IPS-11a (cell line): Measurements from ENCODE around the gene SCARB1.
"Not testable (repeated sequence)": the region's sequence is repeated elsewhere in the genome, so short reads cannot be mapped to it uniquely, and the experiment has no call there.

Experiments used
- H3K4me3 ChIP-seq: one replicate; pipeline ENCODE4 v1.5.1; 2013; ENCODE audit warnings: low read depth, low read length, control low read depth

Gene SCARB1

GRCh38 chr12:124884587-124885438, 21.1 kb upstream of the SCARB1 start:
- H3K4me3 ChIP-seq = no peak overlapping the region

DNA sequence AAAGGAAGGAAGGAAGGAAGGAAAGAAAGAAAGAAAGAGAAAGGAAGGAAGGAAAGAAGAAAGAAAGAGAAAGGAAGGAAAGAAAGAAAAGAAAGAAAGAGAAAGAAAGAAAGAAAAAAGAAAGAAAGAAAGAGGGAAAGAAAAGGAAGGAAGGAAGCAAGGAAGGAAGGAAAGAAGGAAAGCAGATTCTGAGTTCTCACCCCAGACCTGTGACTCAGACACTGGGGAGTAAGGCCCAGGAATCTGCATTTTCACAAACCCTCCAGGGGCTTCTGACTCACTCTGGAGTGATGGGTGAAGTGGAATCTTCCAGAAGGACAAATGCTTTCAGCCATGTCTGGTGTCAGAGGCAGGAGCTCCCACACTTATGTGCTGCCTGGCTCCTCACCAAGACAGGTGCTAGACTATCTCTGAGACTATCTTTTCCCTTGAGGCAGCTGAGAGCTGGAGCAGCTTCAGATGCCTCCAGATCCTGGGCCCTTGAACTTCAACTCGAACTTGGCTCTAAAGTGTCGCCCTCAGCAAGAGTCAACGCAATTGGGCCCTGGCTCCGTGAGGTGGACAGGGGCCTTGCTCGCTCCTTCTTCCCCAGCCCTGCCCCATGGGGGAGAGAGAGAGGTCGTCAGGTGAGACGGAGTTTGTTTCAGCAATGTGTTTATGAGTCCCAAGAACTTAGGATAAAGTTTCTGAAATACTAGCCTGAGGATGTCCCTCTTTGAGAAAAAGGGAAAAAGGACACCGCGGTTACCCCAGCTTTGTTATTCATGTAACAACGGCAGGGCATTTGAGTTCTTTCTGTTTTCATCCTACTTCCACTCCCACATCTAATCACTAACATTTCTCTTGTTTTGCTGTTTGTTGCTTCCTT, 19.8 kb upstream of the SCARB1 start:
- no peak overlapping the region for H3K4me3 ChIP-seq

DNA sequence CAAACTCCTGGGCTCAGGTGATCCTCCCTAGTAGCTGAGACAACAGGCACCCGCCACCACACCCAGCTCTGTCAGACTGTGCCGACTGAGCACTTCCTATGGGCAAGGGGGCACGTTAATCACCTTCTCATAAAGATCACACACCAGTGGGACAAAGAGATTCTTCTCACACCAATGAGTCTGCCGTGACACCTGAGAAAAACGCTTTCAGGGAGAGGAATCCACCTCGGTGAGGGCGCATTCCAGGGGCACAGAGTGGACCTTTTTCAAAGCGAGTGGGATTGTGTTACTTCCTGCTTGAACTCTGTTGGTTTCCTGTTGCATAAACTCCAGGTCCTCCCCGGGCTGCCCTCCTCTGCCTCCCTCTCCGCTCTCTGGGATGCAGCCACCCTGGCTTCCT, 17.5 kb upstream of the SCARB1 start:
- H3K4me3 ChIP-seq = no peak overlapping the region

DNA sequence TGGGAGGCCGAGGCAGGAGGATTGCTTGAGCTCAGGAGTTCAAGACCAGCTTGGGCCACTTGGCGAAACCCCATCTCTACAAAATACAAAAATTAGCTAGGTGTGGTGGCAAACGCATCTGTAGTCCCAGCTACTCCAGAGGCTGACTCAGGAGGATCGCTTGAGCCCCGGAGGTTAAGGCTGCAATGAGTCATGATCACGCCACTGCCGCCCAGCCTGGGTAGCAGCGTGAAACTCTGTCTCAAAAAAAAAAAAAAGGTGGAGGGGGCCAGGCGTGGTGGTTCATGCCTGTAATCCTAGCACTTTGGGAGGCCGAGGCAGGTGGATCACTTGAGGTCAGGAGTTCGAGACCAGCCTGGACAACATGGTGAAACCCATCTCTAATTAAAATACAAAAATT, 16.7 kb upstream of the SCARB1 start:
- H3K4me3 ChIP-seq = not testable (repeated sequence)

- no peak overlapping the region for H3K4me3 ChIP-seq
Measured at GRCh38 chr12:124878795-124879516, 15.3 kb upstream of the SCARB1 start.

GRCh38 chr12:124877423-124877822, 13.8 kb upstream of the SCARB1 start:
- H3K4me3 ChIP-seq = no peak overlapping the region

- no peak overlapping the region for H3K4me3 ChIP-seq
Measured at GRCh38 chr12:124876171-124876570, 12.5 kb upstream of the SCARB1 start.

GRCh38 chr12:124875803-124876132, 12.1 kb upstream of the SCARB1 start:
- H3K4me3 ChIP-seq = no peak overlapping the region

- H3K4me3 ChIP-seq = no peak overlapping the region
Measured at GRCh38 chr12:124874988-124875802, 11.5 kb upstream of the SCARB1 start.

- no peak overlapping the region for H3K4me3 ChIP-seq
Measured at GRCh38 chr12:124874188-124874587, 10.5 kb upstream of the SCARB1 start.

DNA sequence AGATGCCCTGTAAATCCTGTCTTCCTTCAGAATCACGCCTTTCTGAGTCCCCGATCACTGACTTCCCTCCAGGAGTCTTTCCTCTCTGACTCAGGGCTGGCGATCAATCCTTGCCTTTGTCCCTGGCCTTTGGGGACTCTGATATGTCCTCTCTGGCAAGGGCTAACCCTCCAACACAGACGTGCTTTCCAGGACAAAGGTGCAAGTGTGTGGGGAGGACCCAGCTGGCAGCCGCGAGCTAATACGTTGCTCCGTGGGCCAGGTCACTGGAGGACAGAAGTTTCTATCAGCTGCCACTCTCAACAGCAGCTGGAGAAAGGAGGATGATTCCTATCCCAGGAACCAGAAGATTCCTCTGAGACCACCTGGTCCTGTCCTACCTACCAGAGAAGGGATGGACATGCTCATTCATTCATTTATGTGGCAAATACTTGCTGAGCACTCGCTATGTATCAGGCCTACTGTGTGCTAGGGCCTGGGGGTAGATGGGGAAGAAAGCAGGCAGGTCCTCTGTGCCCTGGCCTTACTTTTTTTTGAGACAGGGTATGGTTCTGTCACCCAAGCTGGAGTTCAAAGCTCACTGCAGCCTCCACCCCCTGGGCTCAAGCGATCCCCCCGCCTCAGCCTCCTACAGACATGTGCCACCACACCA, 8.5 kb upstream of the SCARB1 start:
- H3K4me3 ChIP-seq = no peak overlapping the region

- no peak overlapping the region for H3K4me3 ChIP-seq
Measured at GRCh38 chr12:124871297-124871696, 7.6 kb upstream of the SCARB1 start.

GRCh38 chr12:124870515-124870914, 6.9 kb upstream of the SCARB1 start:
- H3K4me3 ChIP-seq = no peak overlapping the region

DNA sequence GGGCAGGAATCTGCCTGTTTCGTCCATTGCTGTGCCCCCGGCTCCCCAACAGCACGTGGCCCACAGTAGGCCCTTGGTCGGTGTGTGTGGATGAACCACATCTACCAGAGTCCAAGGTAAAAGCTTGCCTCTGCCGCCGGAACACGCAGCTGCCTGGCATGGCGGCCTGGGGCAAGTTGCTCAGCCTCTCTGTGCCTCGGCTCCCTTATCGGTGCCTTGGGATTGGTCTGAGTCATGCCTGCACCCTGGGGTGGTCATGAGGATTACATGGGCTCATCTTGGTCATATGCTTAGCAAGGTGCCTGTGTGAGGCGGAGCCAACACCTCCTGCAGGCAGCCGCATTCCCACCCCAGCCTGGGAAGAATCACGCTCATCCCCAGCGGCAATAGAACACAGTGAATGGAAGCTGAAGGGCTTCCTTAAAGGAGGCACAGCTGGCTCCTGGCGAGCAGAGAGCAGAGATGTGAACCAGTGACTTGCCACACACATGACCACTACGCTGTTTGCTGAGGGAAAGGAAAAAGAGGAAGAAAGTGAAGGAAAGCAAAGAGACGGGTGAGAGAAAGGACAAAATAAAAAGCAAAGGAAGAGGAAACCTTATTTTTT, 5.5 kb upstream of the SCARB1 start:
- no peak overlapping the region for H3K4me3 ChIP-seq

DNA sequence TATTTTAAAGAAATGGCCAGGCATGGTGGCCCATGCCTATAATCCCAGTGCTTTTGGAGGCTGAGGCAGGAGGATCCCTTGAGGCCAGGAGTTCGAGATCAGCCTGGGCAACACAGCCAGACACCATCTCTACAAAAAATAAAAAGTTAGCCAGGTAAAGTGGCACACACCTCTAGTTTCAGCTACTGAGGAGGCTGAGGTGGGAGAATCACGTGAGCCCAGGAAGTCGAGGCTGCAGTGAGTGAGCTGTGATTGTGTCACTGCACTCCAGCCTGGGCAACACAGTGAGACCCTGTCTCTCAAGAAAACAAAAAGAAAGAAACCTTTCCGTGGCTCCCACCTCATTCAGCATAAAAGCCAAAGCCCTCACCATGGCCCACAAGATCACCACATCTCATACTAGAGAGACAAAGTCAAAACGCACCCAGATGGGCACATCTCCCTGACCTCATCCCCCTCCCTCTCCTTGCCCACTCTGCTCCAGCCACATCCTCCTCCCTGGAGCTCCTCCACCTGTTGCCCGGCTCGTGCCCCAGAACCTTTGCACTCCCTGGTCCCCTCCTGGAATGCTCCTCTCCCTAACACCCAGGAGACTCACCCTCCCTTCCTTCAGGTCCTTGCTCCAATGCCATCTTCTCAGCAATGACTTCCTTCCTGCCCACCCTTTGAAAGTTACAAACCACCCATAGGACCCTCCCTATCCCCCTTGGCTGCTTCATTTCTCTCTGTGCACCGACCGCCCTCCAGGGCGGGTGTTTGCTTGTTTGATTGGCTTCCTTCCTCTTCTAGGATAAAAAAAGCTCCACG, 4.8 kb upstream of the SCARB1 start:
- no peak overlapping the region for H3K4me3 ChIP-seq

DNA sequence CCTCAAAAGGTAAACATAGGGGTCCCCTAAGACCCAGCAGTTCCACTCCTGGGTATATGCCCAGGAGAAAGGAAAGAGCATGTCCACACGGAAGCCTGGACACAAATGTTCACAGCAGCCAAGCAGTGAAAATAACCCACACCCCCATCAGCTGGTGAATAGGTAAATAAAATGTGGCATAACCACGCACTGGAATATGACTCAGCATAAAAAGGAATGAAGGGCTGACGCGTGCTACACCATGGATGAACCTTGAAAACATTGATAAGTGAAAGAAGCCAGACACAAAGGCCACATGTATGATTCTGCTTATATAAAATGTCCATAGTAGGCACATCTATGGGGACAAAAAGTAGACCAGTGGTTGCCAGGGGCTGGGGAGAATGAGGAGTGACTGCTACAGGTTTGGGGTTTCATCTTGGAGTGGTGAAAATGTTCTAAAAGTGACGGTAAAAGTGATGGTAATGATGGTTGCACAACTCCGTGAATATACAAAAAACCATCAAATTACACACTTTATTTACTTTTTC, 3.8 kb upstream of the SCARB1 start:
- no peak overlapping the region for H3K4me3 ChIP-seq

DNA sequence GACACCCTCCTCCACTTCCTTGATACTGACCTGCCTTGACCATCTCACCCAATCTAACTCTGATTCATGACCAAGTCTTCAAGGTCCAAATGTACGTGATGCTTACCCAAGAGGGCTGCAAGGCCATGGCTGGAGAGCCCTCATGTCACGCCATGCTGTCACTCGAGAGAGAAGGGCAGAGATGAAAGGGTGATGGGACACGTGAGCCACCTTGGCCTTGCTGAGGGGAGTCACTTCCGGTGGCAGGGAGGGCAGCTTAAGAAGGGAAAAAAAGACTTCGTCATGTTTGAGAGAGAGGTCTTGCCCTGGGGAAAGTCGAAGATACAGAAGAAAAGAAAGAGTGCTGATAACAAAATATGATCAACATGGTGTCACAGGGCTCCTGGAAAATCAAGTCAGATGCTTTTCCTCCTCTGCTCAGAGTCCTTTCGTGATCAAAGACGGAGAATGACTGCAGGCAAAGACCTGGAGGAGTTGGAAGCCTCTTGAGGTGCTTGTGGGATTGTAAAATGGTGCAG, 3.3 kb upstream of the SCARB1 start:
- H3K4me3 ChIP-seq = no peak overlapping the region

GRCh38 chr12:124866195-124866882, 2.7 kb upstream of the SCARB1 start:
- no peak overlapping the region for H3K4me3 ChIP-seq
